Esophagus (tissue), 2 donors: ENCODE data around the gene ATP5F1E. TPM values are rescaled to one million over a fixed set of nuclear protein-coding genes. Genes with fewer than 3 reads are reported as not detected.
"Not testable (repeated sequence)": the region's sequence is repeated elsewhere in the genome, so short reads cannot be mapped to it uniquely, and the experiment has no call there.

Experiments used
- H3K27ac ChIP-seq, 2 donors: one replicate each; pipeline ENCODE4 v1.5.1; 2013; ENCODE audit warnings: low read depth in 2 of 2, mild to moderate bottlenecking in 2 of 2, inconsistent platforms in 1 of 2, low read length in 1 of 2, moderate library complexity in 1 of 2
- H3K27me3 ChIP-seq, 2 donors: one replicate each; pipeline ENCODE4 v1.6.1; 2013; ENCODE audit warnings: low read length in 2 of 2, control low read depth in 1 of 2, mild to moderate bottlenecking in 1 of 2; ENCODE audit not compliant: insufficient read depth in 2 of 2, control insufficient read depth in 1 of 2
- H3K36me3 ChIP-seq, 2 donors: one replicate each; pipeline ENCODE4 v1.6.1; 2013; ENCODE audit warnings: low read length in 1 of 2; ENCODE audit not compliant: control insufficient read depth in 2 of 2, insufficient read depth in 2 of 2
- H3K4me1 ChIP-seq, 2 donors: one replicate each; pipeline ENCODE4 v1.6.1; 2013; ENCODE audit warnings: low read length in 1 of 2; ENCODE audit not compliant: control insufficient read depth in 2 of 2, insufficient read depth in 2 of 2
- H3K4me3 ChIP-seq, 2 donors: one replicate each; pipeline ENCODE4 v1.5.1; 2013; ENCODE audit warnings: low read length in 2 of 2, mild to moderate bottlenecking in 2 of 2, low read depth in 1 of 2, moderate library complexity in 1 of 2
- H3K9me3 ChIP-seq, 2 donors: one replicate each; pipeline ENCODE4 v1.6.1; 2013; ENCODE audit warnings: mild to moderate bottlenecking in 2 of 2, low read depth in 1 of 2, low read length in 1 of 2, moderate library complexity in 1 of 2; ENCODE audit not compliant: control insufficient read depth in 2 of 2, insufficient read depth in 1 of 2
- whole genome bisulfite sequencing, 2 donors: extraction: QIAGEN DNeasy Blood & Tissue Kit; methylation state at CpG; one replicate each; pipeline ENCODE4 v1.1.7; 2013; 5-methylcytosine and 5-hydroxymethylcytosine counted together
- polyA plus RNA-seq, 2 donors: library from polyadenylated mRNA; stranded (reverse); fragments of 200-250 nt; gene quantifications; one replicate each; pipeline ENCODE4 v1.2.3, GENCODE V29; 2013
- donor health status: healthy with polysubstance abuse.
- donor health status: Bipolar disorder and iron deficiency.

ATP5F1E gene
- polyA plus RNA-seq, 2 donors: 36.3 to 50.1 TPM

DNA sequence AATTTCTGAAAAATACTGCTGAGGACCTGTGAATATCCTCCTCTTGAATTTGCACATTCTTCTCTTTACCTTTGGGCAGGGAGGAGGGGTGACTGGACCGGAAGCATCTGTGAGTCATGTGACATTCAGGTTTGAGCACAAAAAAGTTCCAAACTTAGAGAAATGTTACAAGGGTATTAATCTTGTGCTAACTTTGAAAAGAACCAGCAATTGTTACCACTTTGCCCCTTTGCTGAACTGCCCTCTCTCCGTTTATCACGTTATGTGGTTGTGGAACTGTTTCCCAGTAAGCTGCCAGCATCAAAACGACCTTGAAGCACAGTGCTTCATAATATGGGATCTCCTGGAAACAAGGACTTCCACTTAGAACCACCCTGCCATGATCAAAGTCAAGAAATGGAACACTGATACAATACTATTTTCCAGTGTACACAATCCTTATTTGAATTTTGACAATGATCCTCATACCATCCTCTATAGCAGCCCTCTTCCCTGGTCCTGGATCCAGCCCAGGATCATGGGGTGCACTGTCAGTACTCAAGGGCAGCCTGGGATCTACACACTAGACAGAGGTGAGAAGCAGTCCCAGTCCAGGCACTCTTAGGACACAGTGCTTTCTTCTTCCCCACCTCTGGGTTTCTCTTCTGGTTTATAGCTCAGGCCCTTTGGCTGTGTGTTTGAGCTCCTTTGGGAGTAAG is 15.2 kb downstream of the ATP5F1E start:
- Histone ChIP-seq H3K36me3 (no peaks in the 10 kb centered on the region), H3K27me3 (no peaks in the 10 kb centered on the region), H3K4me1 (peaks cover 0 to 4% of the 10 kb centered on the region in 2 donors), H3K4me3 (no peak overlapping the region), H3K9me3 (no peaks in the 10 kb centered on the region), H3K27ac (no peak overlapping the region)
- WGBS, 2 donors: 50 to 54% methylated on average over 4 of the region's 4 CpGs

DNA sequence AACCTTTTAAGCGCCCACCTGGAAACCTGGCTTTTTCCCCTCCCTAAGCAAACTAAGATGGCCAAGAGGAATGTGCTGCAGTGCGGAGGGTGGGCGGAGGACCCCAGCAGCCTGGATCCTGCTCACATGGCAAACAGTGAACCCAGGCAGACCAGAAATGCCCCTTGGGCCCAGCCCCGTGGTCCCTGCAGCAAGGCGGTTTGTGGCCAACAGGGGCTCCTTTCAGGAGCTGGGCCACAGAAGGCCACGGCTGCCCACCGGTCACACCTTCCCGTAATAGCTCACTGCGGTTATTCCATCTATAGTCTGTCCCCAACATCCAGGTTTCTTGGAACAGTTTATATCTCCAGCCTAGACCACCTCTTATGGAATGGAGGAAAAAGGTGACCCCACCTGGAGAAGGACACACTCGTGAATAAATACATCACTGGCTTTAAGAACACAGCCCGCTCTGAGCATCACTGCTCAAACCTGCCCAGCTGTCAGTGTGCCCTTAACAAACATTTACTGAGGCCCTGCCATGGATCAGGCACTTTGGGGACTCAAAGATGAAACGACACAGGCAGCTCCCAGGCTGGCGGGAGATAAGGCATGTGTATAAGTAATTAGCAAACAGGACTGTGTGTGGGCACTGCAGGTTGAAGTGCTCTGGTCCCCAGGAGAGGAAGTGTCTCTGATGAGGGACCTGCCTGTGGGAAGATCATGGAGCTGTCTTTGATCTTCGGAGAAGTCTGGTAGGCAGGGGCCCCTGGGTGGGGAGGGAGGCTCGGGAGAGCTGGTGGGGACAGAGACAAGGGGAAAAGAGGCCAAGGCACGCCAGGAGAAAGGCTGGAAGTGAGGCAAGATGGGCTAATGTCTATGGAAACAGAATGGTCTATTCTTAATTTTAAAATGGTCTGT is 16.1 kb downstream of the ATP5F1E start:
- Histone ChIP-seq H3K36me3 (no peaks in the 10 kb centered on the region), H3K4me1 (peaks cover 0 to 6% of the 10 kb centered on the region in 2 donors), H3K4me3 (no peak overlapping the region), H3K27ac (no peak overlapping the region), H3K9me3 (no peaks in the 10 kb centered on the region), H3K27me3 (no peaks in the 10 kb centered on the region)
- 80 to 85% methylated on average over 15 to 16 of the region's 16 CpGs for WGBS, 2 donors

DNA sequence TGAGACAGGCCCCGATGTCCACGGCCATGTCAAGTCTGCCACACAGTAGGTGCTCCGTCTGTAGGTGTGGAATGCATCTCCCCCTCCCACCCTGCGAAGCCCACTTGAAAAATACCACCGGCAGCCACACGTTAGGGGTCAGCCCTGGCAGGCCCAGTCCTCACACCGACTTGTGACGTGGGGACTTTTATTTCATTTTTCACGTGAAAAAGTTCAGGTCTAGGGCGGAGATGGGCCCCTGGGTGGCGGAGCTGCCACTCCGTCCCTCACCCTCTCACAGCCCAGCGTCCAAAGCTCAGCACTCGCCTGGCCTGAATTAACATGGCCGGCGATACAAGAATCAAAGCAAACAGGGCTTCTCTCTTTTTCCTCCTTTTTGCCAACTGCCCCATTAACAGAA is 16.7 kb downstream of the ATP5F1E start:
- no peaks in the 10 kb centered on the region for H3K27me3 ChIP-seq
- 89 to 90% methylated on average over 16 of the region's 16 CpGs for whole genome bisulfite sequencing, 2 donors
- H3K4me3 ChIP-seq: no peak overlapping the region
- H3K36me3 ChIP-seq: no peaks in the 10 kb centered on the region
- peaks cover 0 to 8% of the 10 kb centered on the region in 2 donors for H3K4me1 ChIP-seq
- H3K27ac ChIP-seq: no peak overlapping the region
- no peaks in the 10 kb centered on the region for H3K9me3 ChIP-seq

DNA sequence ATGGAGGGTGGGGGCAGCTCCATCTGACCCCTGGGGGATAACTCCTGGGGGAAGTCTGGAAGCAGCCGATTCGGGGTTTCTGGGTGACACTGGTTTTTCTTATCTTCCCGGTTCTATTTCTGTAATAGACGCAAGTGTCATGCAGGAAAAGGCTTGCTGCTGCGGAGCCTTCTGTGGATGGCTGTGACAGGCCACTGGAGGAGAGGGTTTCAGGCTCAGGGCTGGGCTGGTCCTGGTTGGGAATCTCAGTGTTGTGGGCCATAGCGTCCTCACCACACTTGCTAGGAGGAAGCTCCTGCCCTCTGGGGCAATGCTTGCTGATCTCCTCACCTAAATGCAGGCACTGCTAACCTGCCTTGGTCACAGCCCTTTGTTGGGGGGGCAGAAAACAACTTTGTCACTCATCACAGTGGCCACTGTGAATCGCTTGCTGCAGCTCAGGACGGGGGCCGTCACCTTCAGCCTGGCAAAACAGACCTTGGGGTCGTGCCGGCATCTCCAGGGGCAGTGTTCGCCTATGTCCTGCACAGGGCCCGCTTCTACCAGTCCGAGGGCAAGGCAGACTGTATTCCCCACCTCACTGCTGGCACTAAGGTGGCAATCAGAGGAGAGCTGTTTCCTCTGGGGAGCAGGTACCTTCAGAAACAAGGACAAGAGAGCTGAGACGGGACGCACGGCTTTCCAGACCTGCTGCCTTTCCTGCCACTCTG is 17.3 kb downstream of the ATP5F1E start:
- Histone ChIP-seq H3K4me3 (no peak overlapping the region), H3K27ac (no peak overlapping the region), H3K9me3 (no peaks in the 10 kb centered on the region), H3K27me3 (no peaks in the 10 kb centered on the region), H3K4me1 (peaks cover 0 to 8% of the 10 kb centered on the region in 2 donors), H3K36me3 (no peaks in the 10 kb centered on the region)
- WGBS, 2 donors: 89 to 93% methylated on average over 17 of the region's 17 CpGs

DNA sequence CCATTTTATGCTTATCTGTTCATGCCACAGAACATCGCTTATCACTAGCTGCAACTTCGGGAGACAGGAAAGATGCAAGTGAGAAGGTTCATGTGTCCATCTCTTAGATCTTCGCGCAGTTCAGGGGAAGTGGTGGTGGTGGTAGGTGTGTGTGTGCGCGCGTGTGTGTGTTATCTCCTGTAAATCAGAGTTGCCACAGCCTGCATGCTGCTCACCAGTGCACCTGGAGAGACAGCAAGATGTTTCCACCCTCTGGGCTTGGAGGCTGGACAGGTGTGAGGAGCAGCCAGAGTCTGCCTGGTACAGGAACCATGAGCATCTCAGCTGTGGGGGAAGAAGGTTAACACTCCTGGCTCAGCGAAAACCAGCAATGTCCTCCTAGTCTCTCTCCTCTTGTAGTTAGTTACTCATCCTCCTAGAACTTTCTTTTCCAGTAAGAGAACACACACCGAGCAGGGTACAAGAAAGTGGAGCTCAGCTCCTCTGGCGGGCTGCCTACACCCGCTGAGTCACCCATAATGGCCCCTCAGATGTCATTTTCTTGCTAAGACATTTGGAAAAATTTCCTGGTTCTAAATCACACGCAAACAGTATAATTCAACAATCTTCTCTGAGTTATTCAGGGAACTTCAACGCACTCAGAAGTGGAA is 18.1 kb downstream of the ATP5F1E start:
- Histone ChIP-seq H3K9me3 (no peaks in the 10 kb centered on the region), H3K27me3 (no peaks in the 10 kb centered on the region), H3K36me3 (no peaks in the 10 kb centered on the region), H3K4me3 (no peak overlapping the region), H3K4me1 (peaks cover 0 to 8% of the 10 kb centered on the region in 2 donors), H3K27ac (no peak overlapping the region)
- WGBS, 2 donors: 69% methylated on average over 13 of the region's 13 CpGs

DNA sequence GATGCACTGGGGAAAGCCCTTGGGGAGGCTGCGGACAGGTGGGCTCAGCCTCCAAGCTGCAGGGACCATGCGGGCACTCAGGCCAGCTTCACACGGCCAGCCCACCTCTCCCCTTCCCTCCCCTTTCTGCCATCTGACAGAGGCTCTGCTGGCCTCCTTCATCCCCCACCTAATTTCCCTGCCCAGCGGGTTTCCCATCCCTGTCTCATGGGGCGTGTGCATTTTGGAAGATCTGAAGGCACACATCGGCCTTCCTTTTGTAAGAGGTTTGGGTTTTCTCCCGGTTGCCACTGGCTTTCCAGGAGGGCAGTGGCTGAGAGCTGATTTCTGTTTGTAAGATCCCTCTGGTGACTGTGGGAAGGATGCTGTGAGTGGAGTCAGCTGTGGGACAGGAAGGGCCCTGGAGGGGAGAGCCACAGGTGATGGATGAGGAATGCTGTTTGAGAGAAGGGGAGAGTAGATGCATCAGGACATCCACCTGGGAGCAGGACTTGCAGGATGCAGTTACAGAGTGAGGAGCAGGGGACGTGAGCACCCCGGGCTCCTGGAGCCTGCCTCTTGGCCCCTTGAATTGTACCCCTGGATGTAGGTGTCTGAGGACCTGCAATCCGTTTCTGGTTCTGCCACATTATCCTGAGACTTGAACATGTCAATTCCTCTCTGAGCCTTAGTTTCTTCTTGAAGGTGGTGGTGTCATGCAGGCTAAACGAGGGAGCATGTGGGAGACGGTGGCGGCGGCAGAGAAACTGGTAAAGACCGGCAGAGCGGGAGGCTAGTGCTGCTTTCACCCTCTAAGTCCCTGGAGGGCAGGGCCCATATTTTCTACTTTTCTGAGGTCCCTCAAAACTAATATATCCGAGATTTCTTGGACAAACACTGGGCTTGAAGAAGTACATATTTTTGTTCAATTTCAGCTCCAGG is 18.8 kb downstream of the ATP5F1E start:
- WGBS, 2 donors: 86% methylated on average over 17 of the region's 17 CpGs
- no peaks in the 10 kb centered on the region for H3K36me3 ChIP-seq
- H3K9me3 ChIP-seq: no peaks in the 10 kb centered on the region

DNA sequence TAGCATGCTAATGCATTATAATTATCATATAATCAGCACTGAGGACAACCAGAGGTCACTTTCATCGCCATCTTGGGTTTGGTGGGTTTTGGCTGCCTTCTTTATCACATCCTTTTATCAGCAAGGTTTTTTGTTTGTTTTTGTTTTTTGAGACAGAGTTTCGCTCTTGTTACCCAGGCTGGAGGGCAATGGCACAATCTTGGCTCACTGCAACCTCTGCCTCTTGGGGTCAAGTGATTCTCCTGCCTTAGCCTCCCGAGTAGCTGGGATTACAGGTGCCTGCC is 20.3 kb downstream of the ATP5F1E start:
- not testable (repeated sequence) for H3K4me1 ChIP-seq, H3K4me3 ChIP-seq, H3K9me3 ChIP-seq, H3K27ac ChIP-seq, H3K36me3 ChIP-seq, H3K27me3 ChIP-seq
- WGBS, 2 donors: 89 to 91% methylated on average over 3 of the region's 3 CpGs

More for the DNA sequence above, 18.8 kb downstream of the ATP5F1E start:
- H3K27me3 ChIP-seq: no peaks in the 10 kb centered on the region
- no peak overlapping the region for H3K27ac ChIP-seq
- H3K4me1 ChIP-seq: peaks cover 0 to 8% of the 10 kb centered on the region in 2 donors
- no peak overlapping the region for H3K4me3 ChIP-seq

DNA sequence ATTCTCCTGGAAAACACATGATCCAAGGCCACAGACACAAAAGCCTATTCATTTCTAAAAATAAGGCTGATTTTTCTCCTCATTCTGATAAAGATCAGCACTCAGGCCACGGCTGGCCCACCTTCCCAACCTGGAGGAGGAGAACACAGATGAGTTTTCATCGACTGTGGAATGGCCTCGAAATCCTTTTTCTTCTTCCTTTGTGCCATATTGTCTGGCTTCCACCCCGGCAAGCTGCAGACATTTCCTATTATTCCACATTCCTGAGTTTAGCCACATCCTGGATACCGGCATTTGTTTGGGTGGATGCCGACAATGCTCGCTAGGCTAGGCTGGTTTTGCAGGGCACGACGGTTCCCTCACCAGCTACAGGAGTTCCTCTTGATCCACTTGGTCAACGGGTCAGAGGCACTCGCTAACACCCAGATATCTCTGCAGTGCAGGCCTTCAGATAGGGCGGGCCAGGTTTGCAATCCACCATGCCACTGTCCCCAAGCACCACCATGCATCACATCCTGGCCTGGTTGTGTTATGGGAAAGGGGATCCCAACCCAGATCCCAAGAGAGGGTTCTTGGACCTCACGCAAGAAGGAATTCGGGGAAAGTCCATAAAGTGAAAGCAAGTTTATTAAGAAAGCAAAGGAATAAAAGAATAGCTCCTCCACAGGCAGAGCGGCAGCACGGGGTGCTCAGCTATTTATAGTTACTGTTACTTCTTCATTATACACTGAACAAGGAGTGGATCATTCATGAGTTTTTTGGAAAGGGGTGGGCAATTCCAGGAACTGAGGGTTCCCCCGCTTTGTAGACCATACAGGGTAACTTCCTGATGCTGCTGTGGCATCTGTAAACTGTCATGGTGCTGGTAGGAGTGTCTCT is 20.9 kb downstream of the ATP5F1E start:
- H3K36me3 ChIP-seq: no peaks in the 10 kb centered on the region
- H3K4me3 ChIP-seq: no peak overlapping the region
- no peaks in the 10 kb centered on the region for H3K9me3 ChIP-seq
- peaks cover 0 to 13% of the 10 kb centered on the region in 2 donors for H3K4me1 ChIP-seq
- WGBS, 2 donors: 52 to 60% methylated on average over 17 of the region's 17 CpGs
- H3K27ac ChIP-seq: peak overlapping the region; percentile 3 to 42
- H3K27me3 ChIP-seq: no peaks in the 10 kb centered on the region
